ENCODE measurements around the gene LSP1.
"Not testable (repeated sequence)": the region's sequence is repeated elsewhere in the genome, so short reads cannot be mapped to it uniquely, and the experiment has no call there.

Gene LSP1

DNA sequence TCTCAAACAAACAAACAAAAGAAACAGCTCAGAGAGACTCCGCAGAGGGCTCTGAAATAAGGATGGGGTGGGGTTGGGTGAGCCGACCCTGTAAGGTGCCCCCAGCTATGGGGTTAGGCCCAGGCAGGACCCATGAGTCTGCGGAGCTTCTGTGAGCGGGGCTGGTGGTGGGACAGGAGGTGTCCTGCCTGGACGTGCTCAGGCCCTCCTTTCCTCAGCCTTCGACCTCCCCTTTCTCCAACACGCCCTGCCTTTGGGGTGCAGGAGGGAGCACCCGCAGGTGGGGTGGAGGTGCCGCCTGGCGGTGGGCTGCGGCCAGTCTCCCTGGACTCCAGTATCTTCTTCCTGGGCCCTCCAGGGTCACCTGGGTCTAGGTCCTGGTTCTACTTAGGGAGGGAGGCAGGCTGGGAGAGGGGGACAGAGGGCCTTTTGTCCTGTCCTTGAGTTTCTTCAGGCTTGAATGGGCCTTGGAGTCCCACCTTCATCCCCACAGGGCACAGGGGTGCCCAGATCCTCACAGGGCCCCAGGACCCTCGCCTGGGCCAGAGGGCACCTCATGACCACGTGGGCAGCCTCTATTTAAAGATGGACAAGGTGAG lies 26.6 kb downstream of the LSP1 start:
- DNase-seq: no peak

DNA sequence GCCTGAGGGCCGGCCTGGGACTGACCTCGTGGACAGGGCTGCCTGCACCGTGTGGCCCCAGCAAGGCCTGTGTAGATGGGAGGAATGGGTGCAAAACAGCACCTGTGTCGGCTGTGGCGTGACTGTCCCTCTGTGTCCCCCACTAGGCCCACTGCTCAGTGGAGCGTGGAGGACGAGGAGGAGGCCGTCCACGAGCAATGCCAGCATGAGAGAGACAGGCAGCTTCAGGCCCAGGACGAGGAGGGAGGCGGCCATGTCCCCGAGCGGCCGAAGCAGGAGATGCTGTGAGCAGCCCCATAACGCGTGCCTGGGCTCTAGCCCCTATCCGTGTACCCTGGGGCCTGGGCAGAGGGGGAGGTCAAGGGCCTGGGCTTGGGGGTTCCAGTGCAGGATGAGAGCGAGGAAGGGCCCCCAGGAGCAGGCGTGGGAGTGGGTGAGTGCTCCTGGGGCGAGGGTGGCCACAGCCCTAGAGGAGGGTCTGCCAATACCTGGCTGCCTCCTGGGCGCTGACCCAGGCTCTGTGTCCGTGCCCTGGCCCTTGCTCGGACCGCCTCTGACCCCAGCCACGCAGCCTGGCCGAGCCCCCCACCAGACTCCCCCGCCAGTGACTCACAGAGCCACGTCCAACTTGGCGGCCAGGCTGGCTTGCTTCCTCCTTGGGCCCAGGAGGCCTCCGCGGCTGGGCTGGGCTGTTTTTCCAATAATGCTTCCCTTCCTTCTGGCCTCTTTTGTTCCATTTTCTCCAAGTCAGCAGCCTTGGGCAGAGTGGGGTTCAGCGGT lies 27.2 kb downstream of the LSP1 start:
- DNase-seq: peak; percentile 60

DNA sequence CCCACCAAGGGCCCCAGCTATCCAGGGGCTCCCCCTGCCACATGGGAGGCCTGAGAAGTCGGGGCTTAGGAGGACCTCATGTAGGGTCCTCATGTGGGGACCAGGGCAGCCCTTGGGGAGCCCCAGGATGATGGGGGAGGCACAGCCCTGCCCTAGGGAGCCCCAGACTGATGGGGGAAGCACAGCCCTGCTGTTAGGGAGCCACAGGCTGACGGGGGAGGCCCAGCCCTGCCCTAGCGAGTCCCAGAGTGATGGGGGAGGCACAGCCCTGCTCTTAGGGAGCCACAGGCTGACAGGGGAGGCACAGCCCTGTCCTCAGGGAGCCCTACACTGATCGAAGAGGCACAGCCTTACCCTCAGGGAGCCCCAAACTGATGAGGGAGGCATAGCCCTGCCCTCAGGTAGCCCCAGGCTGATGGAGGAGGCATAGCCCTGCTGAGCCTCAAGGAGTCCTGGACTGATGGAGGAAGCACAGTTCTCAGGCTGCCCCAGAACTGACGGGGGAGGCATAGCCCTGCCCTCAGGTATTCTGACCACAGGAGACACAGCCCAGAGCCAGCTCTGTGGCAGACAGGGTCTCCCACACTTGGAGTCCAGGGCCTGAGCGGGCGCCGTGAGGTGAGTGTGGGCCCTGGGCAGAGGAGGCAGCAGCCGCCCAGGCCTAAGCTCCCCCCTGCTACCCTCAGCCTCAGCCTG lies 28.0 kb downstream of the LSP1 start:
- DNase-seq: peak; percentile 66

DNA sequence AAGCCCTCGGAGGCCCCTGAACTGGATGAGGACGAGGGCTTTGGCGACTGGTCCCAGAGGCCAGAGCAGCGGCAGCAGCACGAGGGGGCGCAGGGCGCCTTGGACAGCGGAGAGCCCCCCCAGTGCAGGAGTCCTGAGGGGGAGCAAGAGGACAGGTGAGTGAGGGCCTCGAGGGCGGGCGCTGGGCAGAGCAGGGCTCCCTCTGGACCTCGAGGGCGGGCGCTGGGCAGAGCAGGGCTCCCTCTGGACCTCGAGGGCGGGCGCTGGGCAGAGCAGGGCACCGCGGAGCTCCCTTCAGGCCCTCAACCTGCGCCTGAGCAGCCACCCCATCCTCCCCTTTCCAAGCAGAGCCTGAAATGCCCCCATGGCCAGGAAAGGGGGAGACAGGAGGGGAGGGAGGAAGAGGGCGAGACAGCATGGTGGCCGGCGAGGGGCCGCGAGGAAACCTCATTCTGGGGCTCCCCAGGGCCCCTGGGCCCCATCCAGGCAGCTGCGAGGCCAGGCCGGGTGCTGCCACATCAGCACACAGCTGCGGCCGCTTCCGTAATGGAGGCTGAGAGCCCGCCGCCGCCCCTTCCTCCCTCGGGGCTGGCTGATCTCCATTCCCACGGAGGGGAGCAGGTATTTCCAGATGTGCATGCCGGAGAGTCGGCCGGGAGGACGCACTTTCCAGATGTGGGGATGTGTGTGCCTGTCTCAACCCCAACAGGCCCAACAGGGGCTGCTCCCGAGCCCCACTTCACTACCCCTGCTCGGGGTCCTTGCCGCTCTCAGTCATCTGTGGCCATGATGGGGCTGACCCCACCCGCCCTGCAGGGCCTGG lies 28.8 kb downstream of the LSP1 start:
- DNase-seq: peak; percentile 57

DNA sequence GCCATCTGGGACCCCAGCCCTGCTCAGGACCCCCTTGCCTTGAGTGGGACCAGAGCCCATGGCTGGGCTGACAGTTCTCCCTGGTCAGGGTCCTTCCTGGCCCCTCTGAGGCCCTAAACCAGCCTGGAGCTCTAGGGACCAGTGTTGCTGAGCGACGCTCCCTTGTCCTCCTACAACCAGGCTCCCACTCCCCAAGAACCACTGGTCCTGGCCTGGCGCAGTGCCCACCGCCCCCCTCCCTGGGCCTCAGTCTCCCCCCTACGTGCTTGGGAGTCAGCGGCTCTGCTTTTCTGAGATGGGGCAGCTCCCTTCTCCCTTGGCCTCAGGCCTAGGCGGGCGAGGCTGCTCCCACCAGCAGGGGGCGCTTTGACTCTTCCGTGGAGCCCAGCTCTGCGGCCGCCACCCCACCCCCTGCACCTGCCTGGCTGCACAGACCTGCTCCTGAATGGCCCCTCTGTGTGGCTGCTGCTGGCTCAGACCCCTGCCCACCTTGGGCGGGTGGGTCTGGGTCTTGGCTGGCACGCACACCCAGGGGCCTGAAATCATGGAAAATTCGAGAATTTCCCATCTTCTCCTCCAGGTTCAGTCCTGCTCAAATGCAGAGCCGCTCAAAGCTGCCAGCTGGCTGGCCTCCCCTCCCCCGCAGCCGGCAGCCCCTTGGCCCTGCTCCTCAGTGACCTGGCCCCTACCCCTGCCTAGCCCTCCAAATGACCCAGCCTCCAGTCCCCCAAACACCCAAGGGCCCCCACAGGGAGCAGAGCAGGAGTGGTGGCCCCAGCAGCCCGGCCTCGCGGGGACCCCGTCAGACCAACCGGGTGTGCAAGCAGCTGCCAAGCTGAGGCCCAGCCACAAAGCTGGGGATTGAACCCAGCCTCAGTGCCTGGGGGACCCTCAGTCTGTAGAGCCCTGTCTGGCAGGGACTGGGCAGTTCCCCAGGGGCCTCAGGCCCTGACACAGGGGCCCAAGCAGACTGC lies 29.7 kb downstream of the LSP1 start:
- DNase-seq: peak; percentile 95

DNA sequence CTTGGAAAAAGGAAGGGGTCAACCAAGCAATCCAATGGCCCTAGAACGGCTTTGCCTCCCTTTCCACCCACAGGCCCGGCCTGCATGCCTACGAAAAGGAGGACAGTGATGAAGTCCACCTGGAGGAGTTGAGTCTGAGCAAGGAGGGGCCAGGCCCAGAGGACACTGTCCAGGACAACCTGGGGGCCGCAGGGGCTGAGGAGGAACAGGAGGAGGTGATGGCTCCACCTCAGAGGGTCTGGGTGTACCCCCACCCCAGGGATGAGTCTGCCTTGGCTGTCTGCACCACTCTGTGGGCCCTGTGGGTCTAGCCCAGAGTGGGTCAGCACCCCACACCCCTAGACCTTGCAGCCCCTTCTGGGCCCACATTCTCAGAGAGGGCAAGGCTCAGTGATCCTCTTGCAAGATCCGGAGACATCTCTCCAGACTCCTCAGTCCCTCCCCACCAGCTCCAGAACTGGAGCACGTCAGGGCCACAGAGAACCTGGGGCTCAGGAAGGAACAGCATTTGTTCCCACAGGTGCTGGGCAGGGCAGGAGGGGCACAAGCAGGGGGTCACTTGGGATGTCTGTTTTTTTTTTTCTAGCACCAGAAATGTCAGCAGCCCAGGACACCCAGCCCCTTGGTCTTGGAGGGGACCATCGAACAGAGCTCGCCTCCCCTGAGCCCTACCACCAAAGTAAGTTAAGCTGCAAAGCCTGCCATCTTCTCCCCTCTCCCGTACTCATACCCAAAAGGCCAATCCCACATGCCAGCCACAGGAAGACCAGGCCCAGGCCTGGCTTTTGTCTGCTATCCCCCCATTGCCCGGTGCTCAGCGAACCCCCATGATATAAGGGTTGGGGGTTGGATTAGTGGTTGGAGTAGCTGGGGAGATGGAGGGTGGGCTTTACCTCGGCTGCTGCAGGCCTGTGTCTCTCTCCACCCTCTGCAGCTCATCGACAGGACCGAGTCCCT lies 30.7 kb downstream of the LSP1 start:
- DNase-seq: no peak

DNA sequence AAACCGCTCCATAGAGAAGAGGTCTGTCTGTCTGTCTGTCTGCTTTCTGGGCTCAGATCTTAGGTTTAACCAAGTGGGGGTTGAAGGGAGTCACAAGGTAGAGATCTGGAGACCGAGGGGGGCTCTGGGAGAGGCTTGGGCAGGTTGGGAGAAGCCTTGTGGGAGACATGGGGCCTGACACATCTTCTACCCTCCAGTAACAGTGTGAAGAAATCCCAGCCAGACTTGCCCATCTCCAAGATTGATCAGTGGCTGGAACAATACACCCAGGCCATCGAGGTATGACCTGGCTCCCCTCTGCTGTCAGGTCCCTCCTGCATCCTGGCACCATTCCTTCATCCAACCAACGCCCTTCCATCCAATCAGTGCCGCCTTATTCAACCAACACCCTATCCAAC lies 31.4 kb downstream of the LSP1 start:
- no peak for DNase-seq

GRCh38 chr11:1886551-1886950 lies 33.7 kb downstream of the LSP1 start:
- DNase-seq: not testable (repeated sequence)

- peak; percentile 59 for DNase-seq
Observed at GRCh38 chr11:1887451-1888346, 34.8 kb downstream of the LSP1 start.

DNA sequence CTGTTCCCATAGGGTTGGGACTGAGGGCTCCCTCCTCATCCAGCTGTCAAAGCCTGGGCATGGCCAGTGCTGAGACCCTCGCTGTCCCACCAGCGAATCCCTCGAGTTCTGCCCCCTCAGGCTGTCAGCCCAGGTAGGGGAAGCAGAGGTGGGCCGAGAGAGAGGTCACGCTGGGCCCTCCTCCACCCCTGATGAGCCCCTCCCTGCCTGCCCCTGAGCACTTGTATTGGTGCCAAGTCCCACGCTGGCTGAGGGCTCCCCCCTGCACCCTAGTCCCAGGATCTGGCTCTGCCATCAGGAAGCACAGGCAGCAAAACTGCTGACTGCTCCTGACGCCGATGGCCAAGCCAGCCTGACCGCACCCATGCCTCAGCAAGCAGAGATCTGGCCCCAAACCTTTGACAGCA lies 35.5 kb downstream of the LSP1 start:
- DNase-seq: peak; percentile 65

DNA sequence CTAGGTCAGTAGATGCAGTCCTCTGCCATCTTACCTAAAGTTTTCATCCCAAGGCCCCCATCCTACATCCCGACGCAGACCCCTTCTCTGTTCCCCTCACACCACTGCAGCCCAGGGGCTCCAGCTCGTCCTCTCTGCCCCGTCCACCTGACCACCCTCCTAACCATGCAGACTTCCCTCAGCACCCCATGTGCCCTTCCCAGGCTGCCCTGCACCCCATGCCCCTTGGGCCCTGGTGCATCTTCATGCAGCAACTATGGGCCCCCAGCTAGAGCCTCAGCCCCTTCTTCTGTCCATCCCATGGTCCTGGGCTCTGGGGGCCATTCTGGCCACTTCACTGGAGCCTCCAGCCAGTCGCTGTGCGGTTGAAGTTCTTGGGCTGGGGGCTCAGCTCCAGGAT lies 35.9 kb downstream of the LSP1 start:
- DNase-seq: no peak

- peak; percentile 88 for DNase-seq
Observed at GRCh38 chr11:1889224-1889930, 36.5 kb downstream of the LSP1 start.

- peak; percentile 82 for DNase-seq
Observed at GRCh38 chr11:1889941-1890855, 37.3 kb downstream of the LSP1 start.

DNA sequence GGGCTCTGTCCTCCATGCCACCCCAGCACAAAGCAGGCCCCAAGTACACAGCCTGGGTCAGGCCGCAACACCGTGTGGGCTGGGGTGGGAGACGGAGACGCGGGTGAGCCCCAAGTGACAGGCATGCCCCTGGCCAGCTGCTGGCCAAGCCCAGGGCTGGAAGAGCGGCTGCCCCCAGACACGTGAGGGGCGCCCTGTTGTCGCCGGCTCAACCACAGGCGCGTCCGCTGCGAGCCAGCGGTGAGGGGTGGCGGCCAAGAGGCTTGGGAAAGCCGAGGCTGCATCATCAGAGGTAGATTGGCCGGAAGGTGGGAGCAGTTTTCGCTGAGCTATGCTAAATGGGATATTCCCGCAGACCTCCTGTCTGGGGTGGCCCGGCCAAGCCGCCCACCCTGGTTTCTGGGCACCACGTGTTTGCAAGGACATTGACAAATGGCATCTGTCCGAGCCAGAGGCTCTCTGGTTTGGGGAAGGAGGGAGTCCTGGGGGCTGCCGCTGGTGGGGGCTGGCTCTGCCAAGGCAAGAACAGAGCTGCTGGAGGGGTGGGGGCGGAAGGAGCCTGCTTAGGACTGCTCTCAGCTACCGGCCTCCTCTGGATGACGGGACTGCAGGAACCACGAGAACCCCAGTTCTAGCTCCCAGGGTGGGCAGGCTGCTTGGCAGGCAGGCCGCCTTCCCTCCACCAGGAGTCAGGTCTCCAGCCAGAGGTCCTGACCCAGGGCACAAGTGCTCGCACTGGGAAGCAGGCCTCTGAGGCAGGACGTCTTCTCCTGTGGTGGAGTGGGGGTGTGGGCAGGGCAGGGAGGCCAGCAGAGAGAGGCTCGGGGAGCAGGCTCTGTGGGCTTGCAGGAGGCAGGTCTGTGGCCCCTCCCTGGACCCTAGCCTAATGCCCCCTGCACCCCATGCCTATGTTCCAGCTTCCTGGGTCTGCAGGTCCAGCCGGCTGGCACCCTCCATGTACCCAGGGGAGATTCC lies 38.3 kb downstream of the LSP1 start:
- peak; percentile 78 for DNase-seq

DNA sequence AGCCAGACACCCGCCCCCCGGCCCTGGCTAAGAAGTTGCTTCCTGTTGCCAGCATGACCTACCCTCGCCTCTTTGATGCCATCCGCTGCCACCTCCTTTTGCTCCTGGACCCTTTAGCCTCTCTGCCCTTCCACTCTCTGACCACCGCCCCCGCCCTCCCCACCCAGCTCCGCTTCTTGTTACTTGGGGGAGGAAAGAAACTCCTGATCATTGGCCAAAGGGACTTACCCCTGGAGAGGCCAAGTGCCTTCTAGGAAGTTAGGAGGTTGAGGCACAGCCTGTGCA lies 38.9 kb downstream of the LSP1 start, which contains the start of gene PRR33:
Gene PRR33, minus strand, starts transcription at position 65 of the 285 bp plus-strand sequence. CDS start 1,311 bp downstream, outside the sequence.
- no peak for DNase-seq

DNA sequence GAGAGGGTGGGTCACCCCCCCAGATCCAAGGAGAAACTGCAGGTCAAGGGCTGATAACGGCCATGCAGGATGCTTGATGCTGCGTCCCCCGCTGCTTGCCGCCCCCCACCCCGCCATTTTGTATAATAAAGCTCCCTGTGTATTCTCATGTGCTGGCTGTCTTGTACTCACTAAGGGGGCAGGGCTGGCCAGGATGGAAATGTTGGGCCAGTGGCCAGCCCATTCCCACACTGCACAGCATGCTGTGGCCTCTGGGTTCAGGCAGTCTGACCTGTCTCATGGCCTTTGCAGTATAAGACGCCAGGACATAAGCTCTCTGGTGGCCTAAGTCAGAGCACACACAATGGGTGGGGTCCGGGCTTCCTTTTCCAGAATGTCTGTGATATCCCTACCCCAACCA lies 39.2 kb downstream of the LSP1 start:
- DNase-seq: no peak

- no peak for DNase-seq
Observed at GRCh38 chr11:1892558-1892957, 39.7 kb downstream of the LSP1 start.
